Stimulated activated CD8-positive, alpha-beta memory T cell treated with anti-CD3 and anti-CD28 coated beads, Interleukin-15, amount 100 ng/mL, for 4 hours (primary cell): ENCODE data around the gene CCNQ.
"Not testable (repeated sequence)": the region's sequence is repeated elsewhere in the genome, so short reads cannot be mapped to it uniquely, and the experiment has no call there.

Experiments used
- DNase-seq, 2 donors: peaks; one replicate each; pipeline ENCODE4 v3.0.0-alpha.2; 2020; ENCODE audit warnings: low read depth in 2 of 2

The CCNQ gene

GRCh38 chrX:153623310-153624029 lies 24.5 kb upstream of the CCNQ start:
- no peak for DNase-seq

- DNase-seq = no peak
Measured at GRCh38 chrX:153622661-153623309, 23.8 kb upstream of the CCNQ start.

- no peak for DNase-seq
Measured at GRCh38 chrX:153621949-153622598, 23.1 kb upstream of the CCNQ start.

- DNase-seq = no peak
Measured at GRCh38 chrX:153620576-153620975, 21.6 kb upstream of the CCNQ start.

GRCh38 chrX:153614818-153615217 lies 15.9 kb upstream of the CCNQ start:
- no peak for DNase-seq

- DNase-seq = no peak
Measured at GRCh38 chrX:153612413-153612812, 13.5 kb upstream of the CCNQ start.

GRCh38 chrX:153611298-153612095 lies 12.6 kb upstream of the CCNQ start:
- DNase-seq = no peak

- DNase-seq = no peak
Measured at GRCh38 chrX:153610836-153611213, 11.9 kb upstream of the CCNQ start.

GRCh38 chrX:153609917-153610835 lies 11.2 kb upstream of the CCNQ start:
- peak; percentile 50 to 57 for DNase-seq

- no peak for DNase-seq
Measured at GRCh38 chrX:153608806-153609205, 9.9 kb upstream of the CCNQ start.

GRCh38 chrX:153608376-153608775 lies 9.4 kb upstream of the CCNQ start:
- no peak for DNase-seq

- no peak for DNase-seq
Measured at GRCh38 chrX:153606503-153606902, 7.6 kb upstream of the CCNQ start.

GRCh38 chrX:153604666-153605380 lies 5.9 kb upstream of the CCNQ start:
- not testable (repeated sequence) for DNase-seq

GRCh38 chrX:153603131-153603656 lies 4.3 kb upstream of the CCNQ start:
- no peak for DNase-seq

- DNase-seq = no peak
Measured at GRCh38 chrX:153602601-153603000, 3.7 kb upstream of the CCNQ start.

- no peak for DNase-seq
Measured at GRCh38 chrX:153601511-153602110, 2.7 kb upstream of the CCNQ start.

- DNase-seq = no peak
Measured at GRCh38 chrX:153600921-153601320, 2.0 kb upstream of the CCNQ start.

GRCh38 chrX:153600032-153600373 lies 1.1 kb upstream of the CCNQ start:
- DNase-seq = no peak

- peak; percentile 65 to 74 for DNase-seq
Measured at GRCh38 chrX:153599192-153600031, 473 bp upstream of the CCNQ start.
